Astrocyte (in vitro differentiated cells and primary cell): ENCODE results near the gene STRN3.

Experiments
- CTCF ChIP-seq: IDR thresholded peaks from 2 replicates; pipeline ENCODE4 v1.5.1; 2011; ENCODE audit warnings: low read depth, mild to moderate bottlenecking, inconsistent platforms, low read length, moderate library complexity; ENCODE audit not compliant: insufficient read depth
- EZH2 ChIP-seq: IDR thresholded peaks from 2 replicates; pipeline ENCODE4 v1.6.1; 2012; ENCODE audit warnings: mild to moderate bottlenecking, low read length, inconsistent platforms; ENCODE audit not compliant: insufficient read depth

- TF ChIP-seq CTCF (no peak), EZH2 (no peak)
Observed at GRCh38 chr14:30854492-30854891, 171.7 kb downstream of the STRN3 start.
